ENCODE data around the gene TPM1. TPM values are rescaled to one million over a fixed set of nuclear protein-coding genes. Genes with fewer than 3 reads are reported as not detected.

Gene TPM1
- total RNA-seq, 1 experiment from 2014 or later: 1,035 TPM

DNA sequence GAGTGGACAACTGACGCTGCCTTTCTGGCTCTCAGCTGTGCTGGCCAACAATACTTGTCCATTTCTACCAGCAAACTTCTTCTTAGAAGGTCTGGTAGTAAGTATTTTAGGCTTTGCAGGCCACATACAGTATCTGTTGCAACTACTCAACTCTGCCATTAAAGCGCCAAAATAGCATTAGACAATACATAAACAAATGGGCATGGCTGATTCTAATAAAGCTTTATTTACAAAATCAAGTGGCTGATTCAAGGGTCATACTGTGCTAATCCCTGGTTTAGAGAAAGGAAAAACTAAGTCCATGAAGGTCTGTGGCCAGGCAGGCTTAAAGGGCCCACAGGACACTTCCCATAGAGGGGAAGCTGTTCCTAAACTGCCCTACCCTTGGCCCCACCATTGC is 26.3 kb upstream of the TPM1 start:
- DNase-seq (ENCODE audit: low read depth): no peak

DNA sequence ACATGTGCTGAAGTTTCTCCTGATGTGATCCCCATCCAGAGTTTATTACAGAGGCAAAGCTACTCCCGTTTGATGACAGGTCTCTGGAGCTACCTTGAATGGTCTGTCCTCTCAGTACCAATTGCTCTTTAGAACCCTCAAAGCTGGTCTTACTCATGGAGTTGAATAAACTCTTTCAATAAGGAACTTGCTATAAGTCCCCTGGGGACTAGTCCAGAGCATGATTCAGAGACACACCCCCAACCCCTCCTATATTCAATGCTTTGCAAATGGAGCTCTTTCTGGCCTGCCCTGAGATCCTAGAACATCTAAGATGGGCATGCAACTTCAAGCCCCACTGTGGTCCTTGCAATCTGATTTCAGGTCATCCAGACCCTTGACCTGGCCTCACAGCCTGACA is 23.9 kb upstream of the TPM1 start:
- DNase-seq (ENCODE audit: low read depth): peak; percentile 54

DNA sequence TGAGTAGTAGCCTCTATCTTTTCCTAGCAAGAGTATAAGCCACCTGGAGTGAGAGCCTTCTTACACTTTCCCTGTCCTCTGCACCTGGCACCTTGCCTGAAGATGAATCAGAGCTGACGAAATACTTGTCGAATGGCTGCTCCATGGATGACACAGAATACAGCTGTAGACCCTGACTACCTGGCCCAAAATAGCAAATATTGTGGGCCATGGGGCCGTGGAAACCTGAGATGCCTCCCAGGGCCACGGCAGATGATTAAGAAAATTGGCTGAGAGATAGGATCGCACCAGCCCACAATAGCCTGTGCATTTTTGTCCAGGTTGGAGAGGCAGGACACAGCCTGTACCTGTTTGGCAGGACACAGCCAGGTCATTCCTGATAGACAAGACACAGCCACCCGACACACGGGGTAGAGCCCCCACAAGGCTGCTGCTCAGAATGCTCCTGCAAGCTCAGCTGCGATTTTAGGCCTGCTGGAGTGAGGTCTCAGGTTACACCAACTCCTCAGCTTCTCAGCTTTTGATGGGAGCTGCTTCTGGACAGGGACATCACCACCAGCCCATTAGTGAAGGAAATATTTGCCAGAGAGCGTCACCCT is 22.9 kb upstream of the TPM1 start:
- peak; percentile 93 for DNase-seq (ENCODE audit: low read depth)

DNA sequence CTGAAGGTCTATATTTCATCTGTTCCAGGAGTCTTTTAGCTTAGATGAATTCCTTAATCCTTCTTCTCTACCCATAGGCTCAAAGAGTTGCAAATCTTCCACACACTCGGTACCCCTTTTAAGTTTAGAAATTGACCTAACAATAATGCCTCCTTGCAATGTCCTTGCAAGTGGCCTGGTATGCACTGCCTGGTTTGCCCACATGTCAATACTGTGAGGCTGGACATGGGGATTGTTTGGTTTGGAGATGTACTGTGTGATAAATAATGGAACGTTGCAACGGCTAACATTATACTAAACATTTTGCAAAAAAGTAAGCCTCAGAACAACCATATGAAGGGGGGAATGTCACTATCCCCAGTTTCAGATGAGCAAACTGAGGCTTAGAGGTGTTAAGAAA is 22.4 kb upstream of the TPM1 start:
- DNase-seq (ENCODE audit: low read depth): no peak

DNA sequence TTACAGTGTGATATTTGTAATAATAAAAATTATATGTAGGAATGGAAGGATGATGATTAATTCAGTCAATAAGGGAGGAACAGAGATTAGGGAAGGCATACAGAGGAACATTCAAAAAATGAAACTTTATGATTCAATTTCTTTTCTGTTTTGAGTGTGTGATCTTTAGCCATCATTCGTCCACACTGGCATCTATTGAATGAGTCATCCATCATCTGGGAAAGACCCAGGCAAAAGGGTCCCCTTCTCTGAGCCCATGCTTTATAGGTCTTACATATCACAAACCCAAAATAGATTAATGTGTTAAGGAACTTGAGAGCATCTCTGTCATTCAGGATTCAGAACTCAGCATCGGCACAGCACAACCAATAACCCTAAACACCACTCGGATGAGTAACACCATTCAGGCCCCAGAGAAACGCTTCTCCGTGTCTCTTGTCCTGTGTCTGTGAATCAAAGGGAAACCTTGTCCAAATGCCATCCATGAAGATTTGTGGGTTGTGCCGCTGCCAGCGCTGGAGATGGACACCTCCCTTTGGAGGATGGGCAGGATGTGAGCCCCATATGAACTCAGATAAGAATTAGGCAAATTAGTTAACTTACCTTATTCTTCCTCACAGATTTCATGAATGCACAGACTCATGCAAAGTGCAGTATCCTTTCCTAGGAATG is 21.7 kb upstream of the TPM1 start:
- peak; percentile 83 for DNase-seq (ENCODE audit: low read depth)

DNA sequence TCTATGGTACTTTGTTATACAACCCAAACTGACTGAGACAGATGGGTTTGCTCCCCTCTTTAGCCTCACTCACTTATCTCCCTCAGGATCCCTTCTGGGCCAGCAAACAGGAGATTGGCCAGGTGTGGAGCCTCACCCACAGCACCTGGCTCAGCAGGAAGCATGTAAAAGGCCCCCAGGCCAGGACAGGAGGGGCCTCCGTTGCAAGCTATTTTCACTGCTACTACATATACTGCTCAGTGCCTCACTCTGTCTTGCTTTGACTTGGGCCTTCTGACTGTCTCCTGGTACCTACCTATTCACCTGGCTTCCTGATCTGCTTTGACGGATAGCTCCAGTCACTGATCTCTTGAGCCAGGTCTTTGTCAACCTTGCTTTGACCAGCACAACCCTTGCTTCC is 20.4 kb upstream of the TPM1 start:
- no peak for DNase-seq (ENCODE audit: low read depth)

DNA sequence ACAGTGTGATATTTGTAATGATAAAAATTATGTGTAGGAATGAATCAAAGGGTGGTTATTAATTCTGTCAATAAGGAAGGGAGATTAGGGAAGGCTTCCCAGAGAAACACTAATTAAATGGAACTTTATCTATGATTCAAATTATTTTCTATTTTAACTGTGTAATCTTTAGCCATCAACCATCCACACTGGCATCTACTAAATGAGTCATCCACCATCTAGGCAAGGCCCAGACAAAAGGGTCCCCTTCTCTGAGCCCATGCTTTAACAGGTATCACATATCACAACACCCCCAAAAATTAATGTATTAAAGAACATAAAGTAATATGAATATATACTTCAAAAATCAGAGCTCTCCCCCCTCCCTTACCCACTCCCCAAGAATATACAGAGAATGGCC is 19.9 kb upstream of the TPM1 start:
- peak; percentile 35 for DNase-seq (ENCODE audit: low read depth)

DNA sequence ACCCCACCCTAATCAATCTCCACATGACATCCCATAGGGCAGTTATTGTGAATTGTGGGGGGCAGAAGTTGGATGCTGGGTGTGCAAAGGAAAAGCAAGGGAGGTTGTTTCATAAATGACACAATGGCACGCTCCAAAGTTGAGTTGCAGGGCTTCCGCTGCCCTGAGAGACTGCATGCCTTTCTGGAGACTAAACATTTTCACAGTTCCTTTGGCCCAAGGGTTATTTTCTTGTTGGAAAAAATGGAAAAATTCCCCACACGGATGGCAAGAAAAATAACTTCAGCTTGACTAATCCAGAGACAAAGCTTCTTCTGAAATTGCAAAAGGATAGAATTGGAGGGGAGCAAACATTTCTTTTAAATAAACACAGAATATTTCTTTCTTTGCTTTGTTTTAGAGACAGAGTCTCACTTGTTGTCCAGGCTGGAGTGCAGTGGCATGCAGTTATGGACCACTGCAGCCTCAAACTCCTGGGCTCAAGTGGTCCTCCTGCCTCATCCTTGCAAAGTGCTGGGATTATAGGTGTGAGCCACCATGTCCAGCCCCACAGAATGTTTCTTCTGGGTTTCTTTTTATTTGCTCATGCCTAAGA is 19.1 kb upstream of the TPM1 start:
- peak; percentile 92 for DNase-seq (ENCODE audit: low read depth)

DNA sequence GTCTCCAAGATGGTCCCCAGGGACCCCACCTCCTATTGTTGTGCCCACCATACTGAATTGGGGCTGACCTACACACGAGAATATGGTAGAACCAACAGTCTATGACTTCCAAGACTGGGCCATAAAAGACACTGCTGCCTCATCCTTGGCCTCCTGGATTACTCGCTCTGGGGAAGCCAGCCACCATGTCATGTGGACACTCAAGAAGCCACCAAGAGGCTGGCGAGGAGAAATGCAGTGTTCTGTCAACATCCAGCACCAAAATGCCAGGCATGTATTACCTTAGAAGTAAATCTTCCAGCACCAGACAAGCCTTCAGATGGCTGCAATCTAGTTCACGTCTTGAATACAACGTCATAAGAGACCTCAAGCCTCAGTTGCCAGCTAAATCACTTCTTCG is 17.1 kb upstream of the TPM1 start:
- DNase-seq (ENCODE audit: low read depth): peak; percentile 39

DNA sequence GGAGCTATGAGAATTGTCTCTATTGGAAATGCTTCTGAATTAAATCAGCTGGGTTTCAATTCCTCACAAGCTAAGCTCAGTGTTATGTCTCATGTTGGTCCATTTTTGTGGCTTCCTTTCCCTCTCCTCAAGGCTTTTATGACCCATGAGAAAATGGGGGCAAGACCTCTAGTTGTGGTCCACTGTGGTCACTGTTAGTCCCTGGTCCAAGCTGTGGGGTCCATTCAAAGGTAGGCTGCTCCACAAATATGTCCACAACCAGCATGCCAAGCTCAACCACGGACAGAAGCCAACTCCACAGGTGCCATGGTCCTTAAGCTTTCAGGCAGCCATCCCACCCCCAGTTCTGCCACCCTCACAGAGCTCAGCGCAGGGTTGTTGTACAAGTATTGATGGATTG is 14.9 kb upstream of the TPM1 start:
- no peak for DNase-seq (ENCODE audit: low read depth)

DNA sequence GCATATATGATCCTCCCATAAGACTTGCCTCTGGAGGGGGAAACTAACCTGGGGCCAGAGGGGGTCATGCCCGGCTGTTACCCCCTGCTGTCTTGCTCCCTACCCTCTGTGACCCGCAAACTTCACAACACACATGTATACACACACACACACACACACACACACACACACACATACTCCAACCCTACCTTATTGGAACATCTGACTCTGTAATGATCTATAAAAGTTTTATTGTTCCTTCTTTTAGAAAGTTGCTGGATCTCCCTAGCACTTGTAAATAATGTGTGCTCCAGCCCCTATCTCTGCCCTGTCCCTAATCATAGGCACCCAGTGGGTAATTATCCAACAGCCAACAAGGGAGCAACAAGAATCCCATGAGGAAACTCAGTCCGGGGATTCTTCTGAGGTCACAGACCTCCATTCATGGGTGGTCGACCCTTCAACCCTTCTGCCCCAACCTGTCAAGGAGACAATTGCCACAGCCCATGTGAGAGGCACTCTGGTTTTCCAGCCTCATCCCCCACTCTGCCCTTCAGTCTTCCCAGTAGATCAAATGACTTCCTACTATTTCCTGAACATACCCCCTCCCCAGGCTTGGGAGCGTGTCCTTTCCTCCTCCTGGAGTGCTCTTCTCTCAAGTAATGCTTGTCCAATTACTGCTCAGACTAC is 14.0 kb upstream of the TPM1 start:
- no peak for DNase-seq (ENCODE audit: low read depth)

DNA sequence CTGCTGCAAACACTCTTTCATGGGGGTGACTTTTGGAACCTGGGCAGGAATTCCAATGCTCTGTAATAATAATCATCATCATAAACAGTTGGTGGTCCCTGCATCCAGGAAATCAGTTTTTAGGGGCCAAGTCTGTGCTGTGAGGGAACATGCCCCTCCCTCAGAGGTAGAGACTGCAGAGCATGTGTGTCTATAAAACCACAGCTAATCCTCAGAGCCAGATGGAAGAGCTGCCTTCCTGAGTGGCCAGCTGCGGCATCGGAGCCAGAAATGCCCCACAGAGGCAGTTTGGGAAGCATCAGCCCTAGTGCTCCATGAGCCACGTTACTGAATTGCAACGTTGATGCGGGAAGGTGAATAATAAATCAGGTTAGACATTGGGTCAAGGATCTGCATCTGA is 12.9 kb upstream of the TPM1 start:
- no peak for DNase-seq (ENCODE audit: low read depth)

DNA sequence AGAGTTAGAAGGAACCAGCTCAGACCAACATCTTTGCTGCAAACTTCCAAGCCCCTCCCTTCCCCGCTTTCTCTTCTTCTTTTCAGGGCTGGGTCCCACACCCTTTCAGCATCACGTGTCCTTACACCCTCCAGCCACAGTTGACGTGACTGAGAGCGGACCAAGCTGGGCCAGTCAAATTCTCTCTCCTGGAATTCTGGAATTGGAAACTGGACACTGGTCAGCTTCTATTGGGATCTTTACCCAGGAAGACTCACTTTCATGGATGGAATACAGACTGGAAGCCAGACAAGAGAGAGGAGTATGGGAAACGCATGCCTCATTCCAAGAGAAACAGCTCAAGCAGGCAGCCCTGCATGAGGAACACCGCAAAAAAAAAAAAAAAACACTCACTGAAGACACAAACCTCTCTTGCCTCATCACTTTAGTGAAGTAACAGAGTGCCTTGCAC is 12.4 kb upstream of the TPM1 start:
- peak; percentile 62 for DNase-seq (ENCODE audit: low read depth)

DNA sequence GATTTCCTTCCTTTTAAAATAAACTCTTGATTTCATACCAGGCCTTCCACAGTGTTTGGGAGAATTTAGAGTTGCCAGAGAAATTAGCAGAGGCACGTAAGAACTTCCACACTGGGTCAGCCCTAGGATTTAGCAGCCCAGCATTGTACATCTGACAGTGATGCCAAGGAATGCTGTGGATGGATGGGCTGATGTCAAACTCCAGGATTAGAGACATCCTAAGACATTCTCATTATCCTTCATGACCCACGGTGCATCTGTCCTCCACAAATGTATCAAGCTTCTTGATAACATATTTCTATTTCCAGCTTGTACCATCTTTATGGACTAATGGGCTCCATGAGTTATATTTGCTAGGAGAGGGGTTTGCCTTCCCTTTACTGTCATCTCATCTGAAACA is 8.0 kb upstream of the TPM1 start:
- no peak for DNase-seq (ENCODE audit: low read depth)

DNA sequence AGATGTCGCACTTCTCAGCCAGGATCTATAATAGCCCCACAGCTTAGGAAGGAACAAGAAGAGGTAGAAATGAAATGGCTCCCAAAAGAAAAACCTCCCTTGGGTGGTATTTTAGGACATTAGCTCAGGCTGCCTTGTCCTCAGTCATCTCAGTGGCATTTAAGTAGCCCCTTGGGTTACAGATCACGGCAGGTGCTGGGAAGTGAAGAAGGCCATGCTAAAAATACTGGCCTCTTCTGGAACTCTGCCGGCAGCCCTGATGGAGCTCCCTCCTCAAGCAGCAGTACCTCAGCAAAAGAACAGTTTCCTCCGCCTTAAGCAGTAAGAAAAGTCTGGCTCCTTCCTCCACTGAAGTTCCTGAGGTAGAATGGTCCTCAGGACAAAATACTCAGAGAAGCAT is 7.3 kb upstream of the TPM1 start:
- no peak for DNase-seq (ENCODE audit: low read depth)

DNA sequence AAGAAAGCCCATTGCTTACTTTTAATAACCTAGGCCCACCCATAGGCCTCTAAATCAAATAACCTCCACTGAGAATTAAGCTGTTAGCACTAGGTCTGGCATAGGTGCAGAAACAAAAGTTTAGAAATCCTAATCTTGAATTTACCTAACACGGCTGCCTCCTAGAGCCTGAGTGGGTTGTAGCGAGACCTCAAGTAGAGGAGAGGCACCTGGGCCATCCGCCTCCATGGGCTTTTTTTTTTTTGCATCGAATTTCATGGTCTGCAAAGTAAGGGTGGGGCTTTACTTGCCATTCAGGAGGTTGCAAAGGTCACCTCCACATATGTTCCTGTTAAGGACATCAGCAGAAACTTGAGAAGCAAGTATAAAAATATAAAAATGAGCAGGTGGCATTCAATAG is 6.6 kb upstream of the TPM1 start:
- DNase-seq (ENCODE audit: low read depth): no peak

DNA sequence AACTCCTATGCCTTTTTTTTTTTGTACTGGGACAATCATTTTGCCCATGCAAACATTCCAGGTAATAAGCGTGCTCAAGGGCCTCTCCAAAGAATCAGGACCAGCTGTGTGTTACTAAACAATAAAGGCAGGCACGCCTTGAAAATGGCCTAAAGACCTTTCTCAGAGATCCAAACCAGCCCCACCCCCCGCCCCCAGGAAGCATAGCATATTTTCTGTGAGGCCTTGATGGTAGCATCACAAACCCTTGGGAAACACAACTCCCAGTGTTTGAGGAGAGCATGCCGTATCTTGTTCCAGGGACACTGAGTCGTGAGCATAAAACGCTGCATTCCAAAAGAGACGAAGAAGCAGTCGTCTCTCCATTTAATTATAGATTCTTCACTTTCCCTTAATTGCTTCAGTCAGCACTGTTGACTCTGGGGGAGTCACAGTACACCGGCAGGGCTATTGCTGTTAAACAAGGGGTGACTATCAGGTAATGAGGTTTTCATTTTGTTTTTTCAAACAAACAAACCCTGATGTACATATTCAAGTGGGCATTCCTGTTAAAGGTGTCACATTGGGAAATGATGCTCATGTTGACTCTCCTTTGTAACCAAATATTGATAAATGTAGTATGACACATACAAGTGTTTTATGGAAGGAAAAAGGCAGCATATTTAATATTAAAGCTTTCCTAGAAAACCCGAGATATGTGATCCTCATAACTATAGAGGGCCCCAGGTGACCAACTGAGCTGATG is 4.4 kb upstream of the TPM1 start:
- DNase-seq (ENCODE audit: low read depth): no peak

DNA sequence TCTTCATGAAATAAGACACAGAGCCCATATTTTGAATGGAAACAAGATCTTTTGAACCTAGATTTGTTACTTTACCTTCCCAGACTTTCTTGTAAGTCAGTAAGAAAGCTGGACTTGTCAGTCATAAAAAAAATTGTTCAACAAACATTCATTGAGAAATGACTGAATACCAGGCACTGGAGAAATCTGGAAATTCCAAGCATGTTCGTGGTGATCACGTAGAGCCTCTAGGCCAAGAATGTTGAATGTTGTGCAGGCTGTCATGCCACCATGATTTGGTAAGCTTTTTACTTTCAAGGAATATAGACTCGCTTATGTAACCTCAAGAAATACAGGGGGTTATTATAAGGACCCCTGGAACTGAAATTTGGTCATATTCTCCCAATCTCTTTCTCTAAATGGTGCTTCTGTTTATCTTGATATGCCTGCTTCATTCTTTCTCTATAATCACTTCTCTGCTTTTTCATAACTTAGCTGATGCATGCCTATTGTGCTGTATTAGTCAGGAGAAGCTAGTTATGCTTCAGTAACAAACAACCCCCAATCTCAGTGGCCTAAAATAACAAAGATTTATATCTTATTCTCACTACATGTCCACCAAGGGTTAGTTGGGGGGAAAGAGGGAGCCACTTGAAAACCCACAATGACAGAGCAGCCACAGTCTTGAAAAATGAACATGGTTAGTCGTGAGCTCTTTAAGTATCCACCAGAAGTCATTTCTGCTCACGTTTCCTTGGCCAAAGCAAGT is 3.4 kb upstream of the TPM1 start:
- DNase-seq (ENCODE audit: low read depth): peak; percentile 60

DNA sequence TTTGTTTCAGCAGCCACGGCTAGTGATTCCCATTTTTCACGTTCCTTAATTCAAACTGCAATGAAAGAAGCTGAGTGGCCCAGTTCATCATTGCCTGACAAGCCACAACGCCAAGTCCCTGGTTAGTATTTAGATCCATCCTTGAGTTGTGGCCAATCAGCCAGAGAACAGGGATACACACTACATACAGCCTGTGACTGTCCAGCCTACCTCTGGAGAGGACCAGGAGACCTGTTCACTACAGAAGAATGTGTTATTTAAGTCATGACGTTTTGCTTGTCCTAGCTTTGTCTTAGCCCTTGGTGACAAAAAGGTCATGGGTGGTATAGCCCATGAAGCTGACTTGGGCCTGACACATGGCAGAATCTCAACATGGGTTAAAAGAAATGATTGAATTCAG is 2.7 kb upstream of the TPM1 start:
- no peak for DNase-seq (ENCODE audit: low read depth)

DNA sequence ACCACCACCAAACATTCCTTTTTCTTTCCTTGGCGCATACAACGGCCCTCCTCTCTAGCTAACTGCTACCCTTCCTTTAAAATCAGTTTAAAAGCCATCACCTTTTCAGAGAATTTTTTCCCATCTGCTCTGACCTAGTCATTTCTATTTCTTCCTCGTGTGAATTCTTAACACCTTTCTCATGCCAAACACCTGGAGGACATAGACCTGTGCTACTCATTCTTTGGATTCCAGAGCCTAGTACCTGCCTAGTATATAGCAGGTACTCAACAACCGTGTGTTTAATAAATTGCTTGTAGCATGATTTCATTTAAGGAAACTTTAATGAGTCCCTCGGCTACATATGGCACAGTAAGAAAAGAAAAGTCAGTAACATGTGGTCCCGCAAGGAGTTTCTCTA is 2.0 kb upstream of the TPM1 start:
- no peak for DNase-seq (ENCODE audit: low read depth)

DNA sequence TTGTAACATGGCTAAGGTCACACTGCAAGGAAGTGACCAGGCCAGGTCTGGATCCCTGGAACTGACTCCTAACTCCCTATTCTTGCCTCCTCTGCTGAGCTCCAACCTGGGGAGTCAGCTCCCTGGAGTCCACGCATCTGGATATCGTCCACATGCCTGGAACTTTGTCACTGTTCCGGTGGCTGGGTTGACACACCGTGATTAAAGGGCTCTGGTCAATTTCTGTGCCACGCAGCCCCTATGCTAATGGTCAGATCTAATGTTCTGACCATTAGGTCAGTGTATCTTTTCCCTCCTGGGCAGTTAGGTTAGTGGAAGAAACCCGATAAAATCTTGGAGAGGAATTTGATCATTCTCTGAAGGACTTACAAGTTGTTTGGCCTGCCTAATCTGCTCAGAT is 1.6 kb upstream of the TPM1 start:
- DNase-seq (ENCODE audit: low read depth): no peak
